GM12878 (cell line): ENCODE measurements around the gene SMAD5. TPM values are rescaled to one million over a fixed set of nuclear protein-coding genes. Genes with fewer than 3 reads are reported as not detected.

Experiments used
- ATAC-seq: fragments of 200-7000 bp; cut with Tn5 transposase; 3 replicates; pipeline ENCODE4 v1.9.1; 2020; ENCODE audit warnings: mild to moderate bottlenecking, moderate library complexity
- BruUV-seq: library from RNA; stranded (reverse); fragments of 400-500 nt; replicated peaks from 2 replicates; lab custom pipeline; 2021; lab: Mats Ljungman, UMichigan
- CTCF ChIA-PET: fragments of 300-600 bp; sonication (Branson Sonifier 250); formaldehyde crosslinking; extraction: SDS; loops from one replicate; lab custom pipeline; 2021; ENCODE audit warnings: inconsistent platforms; lab: Yijun Ruan, JAX
- POLR2A ChIA-PET: fragments of 350-600 bp; formaldehyde crosslinking; extraction: SDS; loops from one replicate; lab custom pipeline; 2021; ENCODE audit warnings: inconsistent platforms; lab: Charles Lee
- RAD21 ChIA-PET: fragments of 300-600 bp; sonication (Branson Sonifier 250); formaldehyde crosslinking; loops from one replicate; lab custom pipeline; 2023; ENCODE audit warnings: antibody characterized with exemption; ENCODE audit not compliant: unreplicated experiment; lab: Charles Lee
- SMC1A ChIA-PET: fragments of 300-600 bp; sonication (Branson Sonifier 250); formaldehyde crosslinking; loops from one replicate; lab custom pipeline; 2023; ENCODE audit not compliant: unreplicated experiment, uncharacterized antibody; lab: Charles Lee
- DNase-seq: peaks from one replicate; pipeline ENCODE4 v3.0.0-alpha.2; 2011; ENCODE audit warnings: low read depth, low spot score
- FAIRE-seq: peaks from 3 replicates; lab custom pipeline; 2011; peaks lifted over from hg19 to GRCh38; lab: Jason Lieb, UNC
- H2AFZ ChIP-seq: 2 replicates; pipeline ENCODE4 v1.6.0; 2011; ENCODE audit warnings: low read depth, low read length, control low read depth; ENCODE audit not compliant: control insufficient read depth
- H3K27ac ChIP-seq: 2 replicates; pipeline ENCODE4 v1.5.1; 2011; ENCODE audit warnings: control low read depth; ENCODE audit not compliant: control insufficient read depth, insufficient read depth
- H3K27me3 ChIP-seq, 2 experiments: replicated peaks in 1 of 2; 2 replicates each; pipeline versions ENCODE4 v1.6.0 to v1.6.1; 2011; ENCODE audit warnings: low read length in 1 of 2; ENCODE audit not compliant: control insufficient read depth in 2 of 2, insufficient read depth in 2 of 2
- H3K36me3 ChIP-seq, 2 experiments: 2 replicates each; pipeline ENCODE4 v1.5.1; 2011; ENCODE audit warnings: low read length in 1 of 2; ENCODE audit not compliant: control insufficient read depth in 2 of 2, insufficient read depth in 2 of 2
- H3K4me1 ChIP-seq: 2 replicates; pipeline ENCODE4 v1.6.1; 2011; ENCODE audit warnings: mild to moderate bottlenecking, low read length, moderate library complexity, mixed read lengths; ENCODE audit not compliant: control insufficient read depth, insufficient read depth
- H3K4me2 ChIP-seq: 2 replicates; pipeline ENCODE4 v1.6.0; 2011; ENCODE audit warnings: control low read depth; ENCODE audit not compliant: control insufficient read depth, insufficient read depth
- H3K4me3 ChIP-seq: fragments of 200-600 bp; sonication (generic); 2 replicates; pipeline ENCODE4 v1.5.1; 2016
- H3K79me2 ChIP-seq: 2 replicates; pipeline ENCODE4 v1.6.0; 2011; ENCODE audit warnings: low read length; ENCODE audit not compliant: control insufficient read depth, insufficient read depth
- H3K9ac ChIP-seq: 2 replicates; pipeline ENCODE4 v1.8.0; 2011; ENCODE audit warnings: low read length, control low read depth, mixed read lengths; ENCODE audit not compliant: control insufficient read depth, insufficient read depth
- H3K9me3 ChIP-seq: replicated peaks from 3 replicates; pipeline ENCODE4 v1.5.1; 2011; ENCODE audit warnings: mild to moderate bottlenecking, low read length; ENCODE audit not compliant: control insufficient read depth, insufficient read depth
- H4K20me1 ChIP-seq: 2 replicates; pipeline ENCODE4 v1.6.0; 2011; ENCODE audit not compliant: control insufficient read depth, insufficient read depth
- CHD1 ChIP-seq: IDR thresholded peaks from 2 replicates; pipeline ENCODE4 v1.6.1; 2012; ENCODE audit warnings: low read depth, low read length, improper control_type of control experiment
- CUX1 ChIP-seq: IDR thresholded peaks from 2 replicates; pipeline ENCODE4 v1.6.1; 2012; ENCODE audit warnings: improper control_type of control experiment, low read depth, low read length; ENCODE audit not compliant: insufficient replicate concordance
- E2F8 ChIP-seq: fragments of 450-650 bp; IDR thresholded peaks from 2 replicates; pipeline ENCODE4 v1.6.1; 2018; ENCODE audit warnings: mild to moderate bottlenecking, low read depth, moderate library complexity; ENCODE audit not compliant: partially characterized antibody
- MLLT1 ChIP-seq: fragments of 450-650 bp; IDR thresholded peaks from 2 replicates; pipeline ENCODE4 v1.6.1; 2016; ENCODE audit warnings: mild to moderate bottlenecking
- RB1 ChIP-seq: fragments of 450-650 bp; formaldehyde crosslinking; IDR thresholded peaks from 2 replicates; pipeline ENCODE4 v1.6.1; 2017; ENCODE audit warnings: mild to moderate bottlenecking, borderline replicate concordance
- REST ChIP-seq: IDR thresholded peaks from 2 replicates; pipeline ENCODE4 v1.6.1; 2012; ENCODE audit warnings: mild to moderate bottlenecking, low read depth, low read length
- ZNF217 ChIP-seq: fragments of 450-650 bp; IDR thresholded peaks from 2 replicates; pipeline ENCODE4 v1.6.1; 2017; ENCODE audit warnings: antibody characterized with exemption, mild to moderate bottlenecking
- WGBS: methylation state at CpG from one replicate; pipeline ENCODE4 v1.1.6; 2016; ENCODE audit warnings: low lambda C conversion rate; ENCODE audit not compliant: insufficient replicate concordance, insufficient coverage; ENCODE audit errors: missing lambda C conversion rate; 5-methylcytosine and 5-hydroxymethylcytosine counted together
- in situ Hi-C: fragments of 300-500 bp; cut with MboI; formaldehyde crosslinking; loops from 9 replicates; pipeline ENCODE4 v1.14.3; 2018; ENCODE audit warnings: mixed read lengths
- intact Hi-C: fragments of 100-400 bp; cut with micrococcal nuclease; formaldehyde crosslinking; loops from one replicate; pipeline ENCODE4 v1.14.2; 2022; ENCODE audit not compliant: unreplicated experiment
- polyA plus RNA-seq, 11 experiments: library from polyadenylated mRNA; depleted of rRNA in 4 of 11; unstranded in 6 of 11; stranded (reverse) in 5 of 11; fragments of >200 nt; fragmentation: Nextera tagmentation in 4 of 11; fragmentation: Illumina TruSeq in 1 of 11; extraction: Ambion mirVana in 4 of 11; extraction: Trizol in 1 of 11; gene quantifications; 1 replicate in 1 of 11; 2 replicates in 10 of 11; pipeline versions ENCODE4 v1.2.1 to v1.2.3, GENCODE V29; 2011 to 2016; ENCODE audit warnings: inconsistent platforms in 2 of 11, missing spikeins in 2 of 11, low read depth in 1 of 11
- total RNA-seq, 4 experiments: library from RNA; depleted of rRNA in 3 of 4; stranded (reverse); fragments of >200 nt in 3 of 4; fragmentation: Illumina TruSeq in 1 of 4; extraction: Trizol in 1 of 4; gene quantifications; 2 replicates each; pipeline versions ENCODE4 v1.2.1 to v1.2.3, GENCODE V29; 2013 to 2021

SMAD5 gene
- total and polyA plus RNA-seq, 10 of the 15 experiments (the other 5 are each of a cell fraction or from before 2014, with no cell fraction given) = 3.6 to 40.6 (median 11.7) TPM

GRCh38 chr5:136108766-136109165 is 23.9 kb upstream of the SMAD5 start (continued):
- TF ChIP-seq MLLT1 (no peak), REST (no peak)

GRCh38 chr5:136109453-136110135 is 23.1 kb upstream of the SMAD5 start:
- H3K9ac ChIP-seq = no peak overlapping the region
- no peaks in the 10 kb centered on the region for H3K27me3 ChIP-seq
- no peak for DNase-seq
- H3K27ac ChIP-seq = no peak overlapping the region
- no peak overlapping the region for H3K4me3 ChIP-seq
- 56% methylated on average over 5 of the region's 5 CpGs for WGBS
- no TSS peak for BruUV-seq
- ChIA-PET CTCF (interaction anchor here (1.1 to 1.6 kb wide), 5 partner anchors 15 to 35 kb away, joined by 3 to 7 read pairs (median 4); partner anchors contain the start of gene SMAD5), SMC1A (interaction anchor here (0.6 to 4.7 kb wide), 11 partner anchors 9 to 106 kb away, joined by 3 to 22 read pairs (median 6); no protein-coding TSS in a partner anchor), RAD21 (interaction anchor here (0.8 to 2.3 kb wide), 10 partner anchors 9 to 102 kb away, joined by 3 to 13 read pairs (median 4); partner anchors contain the start of gene SMAD5), POLR2A (interaction anchor here (1.0 to 1.9 kb wide), 4 partner anchors 10 to 28 kb away, joined by 3 to 6 read pairs (median 4); no protein-coding TSS in a partner anchor)
- H2AFZ ChIP-seq = no peak overlapping the region
- no peak overlapping the region for H3K4me2 ChIP-seq
- no peaks in the 10 kb centered on the region for H3K36me3 ChIP-seq
- no peaks in the 10 kb centered on the region for H3K79me2 ChIP-seq
- H4K20me1 ChIP-seq = no peaks in the 10 kb centered on the region
- in situ Hi-C loops = no loop called here
- no peaks in the 10 kb centered on the region for H3K4me1 ChIP-seq
- intact Hi-C loops = no loop called here
- H3K9me3 ChIP-seq = no peaks in the 10 kb centered on the region
- no peak for ATAC-seq
- FAIRE-seq = no peak
- TF ChIP-seq RB1 = no peak
- no peak for TF ChIP-seq CUX1
- no peak for TF ChIP-seq E2F8
- no peak for TF ChIP-seq CHD1
- TF ChIP-seq ZNF217 = no peak
